ENCODE measurements around the gene EID1.

DNA sequence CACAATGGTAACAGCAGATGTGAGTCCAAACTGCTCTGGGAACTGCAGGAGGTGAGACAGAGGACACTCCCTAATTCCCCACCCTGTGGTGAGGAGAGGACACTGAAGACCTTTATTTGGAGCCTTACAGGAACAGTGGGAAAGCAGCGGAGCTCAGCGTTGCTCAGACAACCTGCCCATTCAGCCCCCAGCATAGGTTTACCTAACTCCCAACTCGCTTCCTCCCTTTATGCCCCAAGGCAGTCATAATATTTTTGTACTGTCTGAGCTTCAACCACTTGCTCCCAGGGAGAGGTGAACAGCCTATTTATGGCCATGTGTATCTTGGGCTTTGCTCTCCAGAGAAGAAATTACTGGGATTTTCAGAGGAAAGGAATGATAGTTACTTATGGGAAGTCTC lies 51.7 kb downstream of the EID1 start:
- TF ChIP-seq, protein P1, sequence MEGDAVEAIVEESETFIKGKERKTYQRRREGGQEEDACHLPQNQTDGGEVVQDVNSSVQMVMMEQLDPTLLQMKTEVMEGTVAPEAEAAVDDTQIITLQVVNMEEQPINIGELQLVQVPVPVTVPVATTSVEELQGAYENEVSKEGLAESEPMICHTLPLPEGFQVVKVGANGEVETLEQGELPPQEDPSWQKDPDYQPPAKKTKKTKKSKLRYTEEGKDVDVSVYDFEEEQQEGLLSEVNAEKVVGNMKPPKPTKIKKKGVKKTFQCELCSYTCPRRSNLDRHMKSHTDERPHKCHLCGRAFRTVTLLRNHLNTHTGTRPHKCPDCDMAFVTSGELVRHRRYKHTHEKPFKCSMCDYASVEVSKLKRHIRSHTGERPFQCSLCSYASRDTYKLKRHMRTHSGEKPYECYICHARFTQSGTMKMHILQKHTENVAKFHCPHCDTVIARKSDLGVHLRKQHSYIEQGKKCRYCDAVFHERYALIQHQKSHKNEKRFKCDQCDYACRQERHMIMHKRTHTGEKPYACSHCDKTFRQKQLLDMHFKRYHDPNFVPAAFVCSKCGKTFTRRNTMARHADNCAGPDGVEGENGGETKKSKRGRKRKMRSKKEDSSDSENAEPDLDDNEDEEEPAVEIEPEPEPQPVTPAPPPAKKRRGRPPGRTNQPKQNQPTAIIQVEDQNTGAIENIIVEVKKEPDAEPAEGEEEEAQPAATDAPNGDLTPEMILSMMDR (IDR thresholded peaks at IDR 0.05): no peak
- no peak for TF ChIP-seq POLR2AphosphoS5 (IDR thresholded peaks at IDR 0.05)
